HG03159 (cell line): ENCODE measurements around the gene ITIH5.

Experiments
- ATAC-seq: cut with Tn5 transposase; IDR thresholded peaks from one replicate; pipeline ENCODE4 v1.9.1; 2021; ENCODE audit warnings: mild to moderate bottlenecking, moderate library complexity; ENCODE audit not compliant: unreplicated experiment

ITIH5 gene

DNA sequence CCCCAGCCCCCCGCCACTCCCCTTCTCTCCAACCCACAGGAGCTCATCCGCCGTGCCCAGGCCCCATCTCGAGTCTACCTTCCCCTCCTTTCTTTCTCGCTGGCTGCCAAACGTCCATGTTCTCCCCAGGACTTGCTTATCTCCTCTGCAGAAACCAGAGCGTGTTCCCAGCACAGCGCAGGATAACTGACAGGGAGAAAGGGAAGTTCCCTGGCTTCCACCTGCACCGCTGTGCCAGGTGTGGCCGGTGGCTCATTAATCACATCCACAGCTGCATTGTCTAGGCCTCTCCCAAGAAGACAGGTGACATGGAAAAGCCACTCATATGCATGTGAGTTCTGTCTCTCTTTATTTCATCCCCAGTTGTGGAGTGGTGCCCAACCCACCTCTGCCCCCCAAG is 113.2 kb downstream of the ITIH5 start:
- no peak for ATAC-seq

DNA sequence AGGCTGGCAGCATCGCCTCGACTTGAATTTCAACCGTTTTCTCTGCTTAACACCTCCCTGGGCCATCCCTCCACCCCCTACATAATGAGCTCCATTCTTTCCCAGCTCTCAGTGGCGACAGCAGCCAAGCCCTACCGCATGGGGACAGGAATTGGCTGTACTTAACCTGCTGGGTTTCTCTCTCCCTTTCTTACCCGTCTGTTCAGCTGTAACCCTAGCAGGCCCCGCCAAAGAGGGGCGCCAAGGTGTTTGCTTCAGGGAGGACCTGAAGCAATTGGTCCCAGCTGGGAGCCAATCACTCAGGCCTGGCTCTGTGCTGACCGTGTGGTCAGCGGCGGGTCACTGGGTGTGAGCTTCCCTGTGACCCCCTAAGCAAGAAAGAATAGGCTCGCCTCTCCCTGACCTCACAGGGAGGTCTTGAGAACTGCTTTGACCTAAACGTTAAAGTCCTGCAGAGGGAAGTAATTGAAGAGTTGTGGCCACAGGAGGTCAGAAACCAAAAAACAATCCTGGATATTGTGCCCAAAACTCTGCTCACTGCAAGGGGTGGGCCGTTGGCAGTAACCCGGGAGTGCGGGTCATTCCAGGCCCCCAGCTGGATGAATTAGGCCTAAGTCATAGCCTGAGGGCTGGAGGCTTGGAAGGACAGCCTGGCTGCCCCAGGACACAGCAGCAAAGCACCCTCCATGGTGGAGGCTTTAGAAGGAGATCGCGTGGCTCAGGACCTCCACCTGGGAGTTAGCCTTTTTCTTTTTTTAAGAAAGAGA is 114.6 kb downstream of the ITIH5 start:
- ATAC-seq: no peak

DNA sequence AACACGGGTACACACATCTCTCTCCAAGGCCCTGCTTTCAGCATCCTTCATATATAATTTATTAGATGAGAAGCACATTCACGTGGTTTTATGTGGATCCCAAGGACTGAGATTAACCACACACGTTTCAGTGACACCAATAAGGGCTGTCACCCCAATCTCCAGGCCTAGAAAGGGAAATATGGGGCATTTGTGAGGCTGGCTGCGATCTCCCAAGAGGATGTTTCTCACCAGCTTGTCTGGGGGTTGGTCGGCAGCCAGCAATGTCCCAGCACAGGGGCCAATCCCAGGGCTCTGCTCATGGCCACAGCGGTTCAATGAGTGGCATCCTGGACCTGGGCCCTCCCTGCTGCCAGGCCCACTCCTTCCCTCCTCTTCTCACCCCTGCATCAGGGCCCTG is 115.5 kb downstream of the ITIH5 start:
- no peak for ATAC-seq

DNA sequence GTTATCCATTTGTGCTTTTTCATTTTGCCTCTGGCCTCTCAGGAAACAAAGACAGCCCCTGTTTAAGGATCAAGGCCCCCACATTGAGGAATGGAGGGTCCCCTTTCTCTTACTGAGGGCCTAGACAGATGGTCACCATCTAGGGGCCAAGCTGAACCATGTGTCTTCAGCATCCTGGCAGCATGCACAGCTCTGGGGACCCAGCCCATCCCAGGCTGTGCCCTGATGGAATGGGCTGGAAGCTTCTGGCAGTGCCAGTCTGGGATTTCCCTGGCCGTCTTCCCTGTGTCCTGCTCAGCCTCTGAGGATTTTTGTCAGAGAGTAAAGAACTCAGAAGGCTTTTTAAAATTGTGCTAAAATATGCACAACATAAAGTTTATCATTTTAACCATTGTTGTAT is 116.8 kb downstream of the ITIH5 start:
- no peak for ATAC-seq

DNA sequence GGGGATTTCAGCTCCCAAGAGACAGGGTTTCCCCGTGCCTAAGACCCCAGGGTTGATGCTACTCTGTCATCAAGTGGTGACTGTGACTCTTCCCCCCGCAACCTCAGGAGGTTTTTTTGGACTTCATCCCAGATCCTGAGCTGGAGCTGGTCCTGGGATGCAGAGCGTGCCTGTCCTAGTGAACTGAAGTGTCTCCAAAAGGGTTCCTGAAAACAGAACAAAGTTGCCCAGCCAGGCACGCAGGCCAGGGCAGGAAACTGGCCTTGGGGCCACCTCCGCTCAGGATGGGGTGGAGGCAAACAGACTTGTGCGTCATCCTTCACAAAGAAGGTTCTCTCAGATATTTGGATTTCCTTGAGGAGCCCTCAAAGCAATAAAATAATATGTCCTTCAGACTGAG is 118.9 kb downstream of the ITIH5 start:
- no peak for ATAC-seq

DNA sequence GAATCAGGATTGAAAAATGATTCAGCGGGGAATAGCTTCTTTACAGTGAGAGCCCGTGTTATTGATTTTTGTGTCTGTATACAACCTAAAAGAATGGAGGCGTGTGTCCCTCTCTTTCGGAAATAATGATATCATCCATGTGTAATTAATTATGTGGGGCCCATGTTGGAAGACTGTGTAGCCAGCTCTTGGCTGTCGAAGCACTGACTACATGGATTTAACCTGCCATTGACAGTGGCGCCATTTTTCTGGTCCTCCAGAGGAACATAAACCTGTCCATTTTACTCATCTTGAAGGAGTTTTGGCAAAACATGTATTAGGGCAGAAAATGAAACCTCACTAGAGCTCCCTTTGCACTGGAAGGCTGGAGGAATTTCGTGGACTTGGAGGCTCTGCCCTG is 119.6 kb downstream of the ITIH5 start:
- no peak for ATAC-seq

DNA sequence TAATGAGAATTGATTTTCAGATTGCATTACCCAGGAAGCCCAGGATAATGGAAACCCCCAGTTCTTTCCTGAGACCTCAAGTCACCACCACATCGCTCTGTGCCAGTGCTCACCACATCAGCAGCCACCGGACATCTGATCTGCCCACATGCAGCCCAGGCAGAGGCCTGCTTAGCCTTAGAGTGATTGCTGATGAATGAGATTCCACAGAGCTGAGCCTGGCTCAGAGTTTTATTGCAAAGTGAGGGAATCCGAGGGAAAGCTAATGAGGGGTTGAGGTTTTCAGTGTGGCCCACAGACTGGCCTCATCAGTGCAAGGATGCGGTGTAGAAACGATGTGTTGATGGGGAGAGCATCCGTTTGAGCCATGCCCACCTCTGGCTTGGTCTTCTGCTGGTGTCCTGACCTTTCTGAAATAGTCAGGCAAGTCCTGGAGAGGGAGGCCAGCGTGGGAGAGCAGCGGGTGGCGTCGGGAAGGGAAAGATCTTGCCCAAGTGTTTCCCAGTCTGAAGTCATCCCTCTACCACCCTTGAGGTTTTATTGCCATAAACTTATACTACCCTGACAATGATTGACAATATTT is 120.3 kb downstream of the ITIH5 start:
- ATAC-seq: no peak

DNA sequence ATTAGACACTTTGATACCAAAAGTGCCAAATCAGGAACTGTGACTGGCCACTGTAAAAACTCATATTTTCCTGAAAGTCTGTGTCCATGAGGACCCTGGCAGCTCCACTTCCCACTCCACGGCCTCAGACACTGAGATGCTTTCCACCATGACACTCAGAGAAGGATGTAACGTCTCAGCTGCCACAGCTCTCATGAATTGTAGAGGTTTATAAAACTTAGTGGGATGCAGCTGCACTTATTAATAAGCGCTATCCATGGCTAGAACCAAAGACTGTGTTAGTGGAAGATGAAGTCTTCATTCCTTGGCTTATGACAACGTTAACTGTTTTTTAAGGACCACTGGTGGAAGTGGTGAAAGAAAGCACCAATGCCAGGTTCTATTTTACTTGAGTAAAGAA is 121.0 kb downstream of the ITIH5 start:
- ATAC-seq: no peak

DNA sequence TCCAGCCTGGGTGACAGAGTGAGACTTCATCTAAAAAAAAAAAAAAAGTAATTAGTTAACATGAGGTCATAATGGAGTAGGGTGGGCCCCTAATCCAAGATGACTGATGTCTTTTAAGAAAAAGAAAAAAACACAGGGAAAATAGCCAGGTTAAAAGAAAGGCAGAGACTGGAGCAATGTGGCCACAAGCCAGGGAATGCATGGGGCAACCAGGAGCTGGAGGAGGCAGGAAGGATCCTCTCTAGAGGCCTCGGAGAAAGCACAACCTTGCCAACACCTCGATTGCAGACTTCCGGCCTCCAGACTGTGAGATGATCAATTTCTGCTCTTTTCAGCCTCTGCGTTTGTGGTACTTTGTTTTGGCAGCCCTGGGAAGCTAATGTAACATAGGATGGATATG is 121.5 kb downstream of the ITIH5 start:
- ATAC-seq: no peak

DNA sequence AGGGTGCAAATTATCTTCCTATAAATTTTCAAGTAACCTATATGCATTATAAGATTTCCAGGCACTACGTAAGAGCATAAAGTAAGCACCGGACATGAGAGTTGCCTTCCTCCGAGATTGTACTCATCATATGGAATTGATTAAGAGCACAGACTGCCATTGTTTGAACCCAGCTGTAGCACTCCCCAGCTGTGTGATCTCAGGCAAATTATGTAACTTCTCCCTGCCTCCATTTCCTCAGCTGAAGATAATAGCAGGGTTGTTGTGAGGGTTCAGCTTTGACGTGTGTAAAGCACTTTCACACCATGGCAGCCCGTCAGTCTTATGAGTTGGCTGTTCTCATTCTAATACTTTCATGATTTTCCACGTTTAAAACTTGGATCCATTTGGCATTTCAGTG is 122.6 kb downstream of the ITIH5 start:
- ATAC-seq: no peak

DNA sequence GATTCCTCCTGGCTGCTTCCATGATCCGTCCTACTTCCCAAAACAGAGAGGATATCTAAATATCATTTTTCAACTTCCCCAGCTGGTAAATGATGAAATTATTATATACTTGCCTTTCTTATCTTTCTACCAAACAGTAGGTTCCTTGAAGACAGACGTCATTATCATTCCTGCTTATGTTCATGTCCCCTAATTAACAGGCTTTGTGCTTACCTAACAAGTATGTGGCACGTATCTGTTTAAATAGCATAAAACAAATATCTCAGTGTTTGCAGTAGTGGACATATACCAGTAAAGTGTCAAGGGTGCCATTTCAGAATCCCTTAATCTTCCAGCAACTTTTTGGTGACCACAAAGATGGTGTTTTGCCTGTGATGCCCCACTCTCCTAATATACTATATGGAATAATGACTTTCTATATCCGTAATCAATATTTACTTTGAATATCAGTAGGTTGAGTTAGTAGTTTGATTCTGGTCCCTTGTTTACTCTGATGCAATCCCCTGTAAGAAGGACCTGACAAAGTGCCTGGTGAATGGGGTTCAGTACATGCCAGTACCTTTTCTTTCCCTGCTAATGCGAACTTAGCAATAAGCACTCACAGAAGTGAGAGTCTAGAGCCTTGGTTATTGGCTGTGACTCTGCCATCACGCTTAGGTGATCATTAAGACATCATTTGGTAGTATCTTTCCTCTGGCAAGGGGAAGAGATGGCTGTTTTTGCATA is 124.4 kb downstream of the ITIH5 start:
- ATAC-seq: no peak

DNA sequence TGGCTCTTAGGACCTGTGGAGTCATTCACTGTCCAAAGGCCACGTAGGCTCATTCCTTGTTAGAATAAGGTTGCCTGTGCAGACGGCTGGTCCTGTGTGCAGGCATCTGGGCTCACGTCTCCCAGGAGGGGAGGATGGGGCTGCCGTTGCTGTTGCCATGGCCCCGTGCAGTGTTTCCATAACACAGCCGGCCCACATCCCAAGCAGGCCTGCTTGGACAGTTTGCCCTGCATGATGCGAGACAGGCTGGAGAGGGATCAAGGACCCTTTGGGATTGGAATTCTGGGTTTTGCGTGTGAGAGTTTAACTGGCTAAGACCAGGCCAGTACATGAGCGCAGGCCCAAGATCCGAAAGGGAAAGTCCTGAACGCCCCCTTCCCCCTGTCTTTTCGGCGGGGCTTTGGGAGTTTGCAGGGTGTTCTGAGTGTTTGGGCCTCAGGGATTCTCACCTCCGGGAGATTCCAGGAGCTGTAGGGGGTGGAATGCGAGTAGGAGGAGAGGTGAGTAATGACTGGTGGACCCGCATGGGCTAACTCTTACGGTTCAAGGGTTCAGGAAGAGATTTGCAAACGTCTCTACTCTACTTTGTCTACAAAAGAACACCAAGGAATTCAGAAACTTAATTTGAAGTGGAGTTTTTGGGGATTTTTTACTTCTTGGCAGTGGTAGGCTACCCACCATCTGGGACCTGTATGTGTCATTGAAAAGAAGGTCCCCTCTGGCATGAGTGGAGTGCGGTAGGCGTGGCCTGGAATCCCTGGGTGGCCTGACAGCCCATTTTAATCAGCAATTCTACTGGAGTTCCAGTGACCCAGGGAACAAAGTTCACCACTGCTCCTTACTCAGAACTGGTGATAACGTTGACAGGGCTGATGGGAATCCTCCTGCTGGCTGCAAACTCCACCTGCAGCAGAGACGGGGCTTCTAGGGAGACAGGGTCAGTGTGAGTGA is 125.4 kb downstream of the ITIH5 start:
- ATAC-seq: no peak

DNA sequence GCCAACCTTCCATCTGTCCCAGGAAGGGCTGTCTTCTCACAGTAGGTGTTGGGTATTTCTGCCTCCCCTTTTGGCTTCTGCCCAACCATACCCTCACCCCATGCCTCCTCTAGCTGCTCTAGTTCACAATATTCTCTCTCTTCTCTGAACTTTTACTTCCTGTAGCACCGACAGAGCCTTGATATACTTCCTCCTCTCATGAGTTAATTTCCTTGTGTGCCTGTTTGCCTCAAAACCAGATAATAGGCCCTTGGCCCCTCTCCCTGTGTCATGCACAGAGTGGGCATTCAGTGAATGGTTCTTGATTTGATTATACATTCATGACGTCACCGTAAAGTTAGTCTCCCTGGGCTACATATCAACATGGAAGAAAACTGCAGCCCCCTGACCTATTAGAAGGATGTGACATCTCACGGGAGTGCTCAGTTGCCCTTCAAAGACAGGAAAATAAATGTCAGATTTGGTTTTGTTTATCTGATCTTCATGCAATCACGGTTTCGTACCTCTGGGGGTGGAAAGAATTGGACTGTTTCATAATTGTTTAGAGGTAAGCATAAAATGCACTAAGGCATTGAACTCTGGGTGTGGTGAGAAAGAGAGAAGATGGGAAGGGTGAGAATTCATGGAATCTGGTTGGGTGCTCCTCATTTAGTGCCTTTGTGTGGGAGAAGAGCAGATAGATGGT is 127.7 kb downstream of the ITIH5 start:
- no peak for ATAC-seq

DNA sequence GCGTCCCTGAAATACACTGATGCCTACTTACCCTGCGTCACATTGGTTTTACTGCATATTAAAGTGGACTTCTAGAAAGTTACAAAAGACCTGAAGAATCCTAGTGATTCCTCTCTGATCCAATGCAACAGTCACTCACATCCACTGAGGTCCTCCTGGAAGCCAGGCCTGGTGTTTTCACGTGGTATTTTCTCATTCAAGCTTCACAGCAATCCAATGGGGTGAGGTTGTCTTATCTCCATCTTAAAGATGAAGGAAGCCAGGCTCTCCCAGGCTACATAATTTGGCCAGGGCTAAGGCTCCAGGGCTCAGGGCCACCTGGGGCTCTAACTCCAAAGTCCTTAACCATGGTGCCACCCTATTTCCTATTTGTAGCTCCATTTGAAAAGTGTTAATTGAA is 129.6 kb downstream of the ITIH5 start:
- ATAC-seq: no peak

DNA sequence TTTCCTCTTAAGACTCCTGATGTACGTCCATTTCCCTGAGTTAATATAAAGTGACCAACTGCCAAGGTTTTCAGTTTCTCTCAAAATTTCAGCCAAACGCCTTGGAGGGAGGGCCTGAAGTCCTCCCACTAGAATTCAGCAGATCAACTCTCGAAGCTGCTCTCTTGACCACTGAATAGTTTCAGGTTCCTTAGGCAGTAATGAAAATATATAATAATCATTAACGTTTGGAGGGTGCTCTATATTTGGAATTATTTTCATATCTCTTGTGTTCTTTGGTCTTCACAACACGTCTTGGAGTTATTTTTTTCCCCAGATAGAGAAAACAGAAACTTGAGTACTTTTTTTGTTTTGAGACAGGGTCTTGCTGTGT is 132.3 kb downstream of the ITIH5 start:
- peak; percentile 82 for ATAC-seq

DNA sequence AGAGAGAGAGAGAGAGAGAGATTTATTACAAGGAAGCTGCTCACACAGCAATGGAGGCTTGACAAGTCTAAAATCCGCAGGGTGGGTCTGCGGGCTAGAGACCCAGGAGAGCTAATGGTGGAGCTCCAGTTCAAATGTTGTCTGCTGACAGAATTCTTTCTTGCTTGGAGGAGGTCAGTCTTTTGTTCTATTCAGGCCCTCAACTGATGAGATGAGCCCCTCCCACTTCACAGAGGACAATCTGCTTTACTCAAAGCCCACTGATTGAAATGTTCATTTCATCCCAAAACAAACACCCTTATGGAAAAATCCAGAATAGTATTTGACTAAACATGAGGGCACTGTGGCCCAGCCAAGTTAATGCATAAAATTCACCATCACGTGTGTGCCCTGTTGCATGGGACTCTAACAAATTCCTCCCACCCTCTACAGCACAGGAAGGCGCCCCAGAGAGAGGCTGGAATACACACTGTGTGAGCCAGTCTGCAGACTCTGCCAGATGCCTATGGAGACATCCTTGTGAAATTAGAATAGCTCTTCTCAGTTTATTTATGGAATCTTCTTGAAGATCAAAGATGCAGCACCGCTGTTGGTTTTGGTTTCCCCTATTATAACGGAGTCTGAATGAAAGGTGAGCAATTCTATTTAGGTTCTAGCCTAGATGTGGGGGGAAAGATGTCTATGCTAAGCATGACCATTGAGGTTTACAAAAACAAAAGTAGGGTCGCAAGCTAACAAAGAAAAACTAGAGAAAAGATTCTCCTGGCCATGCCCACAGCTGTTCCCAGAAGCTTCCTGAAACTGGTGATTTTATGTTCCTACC is 132.9 kb downstream of the ITIH5 start:
- ATAC-seq: peak; percentile 40

DNA sequence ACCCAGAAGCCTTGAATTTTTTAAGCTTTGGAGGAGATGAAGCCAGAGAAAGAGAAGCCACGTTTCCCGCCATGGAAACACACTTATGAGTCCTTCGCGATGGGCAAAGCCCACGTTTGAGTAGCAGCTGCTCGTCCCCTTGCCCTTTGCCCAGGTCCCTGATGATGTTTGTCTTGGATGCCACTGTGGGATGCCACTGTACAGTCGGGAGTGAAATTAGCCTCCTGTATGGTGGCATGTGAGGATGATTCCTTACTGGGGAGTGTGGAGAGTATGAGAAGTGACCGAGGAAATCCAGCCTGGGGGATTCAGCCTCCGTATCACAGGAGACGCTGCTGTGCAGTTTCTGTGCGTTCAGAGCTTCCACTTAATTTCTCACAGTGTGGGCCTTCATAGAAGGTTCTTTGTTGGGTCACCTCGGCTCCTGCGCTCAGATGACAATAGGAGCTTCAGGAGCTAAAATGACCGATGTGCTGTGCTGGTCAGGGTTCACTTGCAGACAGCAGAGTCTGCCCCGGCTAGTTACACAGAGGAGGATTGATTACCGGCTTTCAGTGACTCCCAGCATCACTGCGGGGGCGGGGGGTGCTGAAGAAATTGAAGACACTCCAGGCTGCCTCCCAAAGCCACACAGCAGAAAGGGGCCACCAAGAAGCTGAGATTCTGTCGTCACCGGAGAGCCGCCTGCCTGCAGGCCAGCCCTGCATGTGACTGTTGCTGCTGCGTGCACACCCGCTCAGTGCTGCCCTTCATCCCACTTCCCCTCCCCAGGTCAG is 133.9 kb downstream of the ITIH5 start:
- no peak for ATAC-seq

DNA sequence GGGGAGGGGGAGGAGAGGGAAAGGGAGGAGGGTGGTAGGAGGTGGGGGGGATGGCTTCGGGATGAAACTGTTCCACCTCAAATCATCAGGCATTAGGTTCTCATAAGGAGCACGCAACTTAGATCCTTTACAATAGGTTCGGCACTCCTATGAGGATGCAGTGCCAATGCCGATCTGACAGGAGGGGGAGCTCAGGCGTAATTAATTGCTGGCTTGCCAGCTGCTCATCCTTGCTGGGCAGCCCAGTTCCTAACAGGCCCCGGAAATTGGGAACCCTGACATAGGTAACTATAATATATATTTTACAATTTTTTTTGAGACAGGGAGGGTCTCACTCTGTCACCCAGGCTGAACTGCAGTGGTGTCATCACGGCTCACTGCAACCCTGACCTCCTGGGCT is 137.1 kb downstream of the ITIH5 start:
- no peak for ATAC-seq

DNA sequence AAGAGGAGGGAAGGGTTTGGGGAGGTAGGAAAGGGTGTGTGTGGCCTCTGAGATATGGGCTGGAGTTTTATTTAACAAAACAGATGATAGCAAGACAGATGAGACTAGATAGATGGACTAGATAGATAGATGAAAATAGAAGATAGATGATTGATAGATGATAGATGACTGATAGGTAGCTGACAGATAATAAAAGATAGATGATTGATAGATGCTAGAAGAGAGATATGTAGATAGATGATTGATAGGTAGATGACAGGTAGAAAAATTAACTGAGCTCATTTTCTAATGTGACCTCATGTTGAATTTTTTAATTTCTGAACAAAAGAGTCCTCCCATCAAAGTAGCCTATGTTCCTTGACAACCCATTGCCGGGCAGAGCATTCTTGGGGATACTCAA is 139.3 kb downstream of the ITIH5 start:
- no peak for ATAC-seq
